ENCODE data around the gene ACAT2.
"Not testable (repeated sequence)": the region's sequence is repeated elsewhere in the genome, so short reads cannot be mapped to it uniquely, and the experiment has no call there.

ACAT2 gene

DNA sequence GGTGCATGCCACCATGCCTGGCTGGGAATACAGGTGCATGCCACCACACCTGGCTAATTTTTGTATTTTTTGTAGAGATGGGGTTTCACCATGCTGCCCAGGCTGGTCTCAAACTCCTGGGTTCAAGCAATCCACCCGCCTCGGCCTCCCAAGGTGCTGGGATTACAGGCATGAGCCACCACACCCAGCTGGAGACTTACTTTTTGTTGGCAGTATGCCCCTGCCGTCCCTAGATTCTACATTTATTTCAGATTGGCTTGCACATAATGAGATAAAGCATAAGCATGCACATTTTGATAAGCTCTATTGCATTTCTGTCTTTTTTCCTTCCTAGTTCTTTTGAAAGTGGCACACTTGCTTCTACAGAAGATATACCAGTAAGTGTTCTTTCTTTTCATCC is 54.9 kb downstream of the ACAT2 start:
- not testable (repeated sequence) for DNase-seq

DNA sequence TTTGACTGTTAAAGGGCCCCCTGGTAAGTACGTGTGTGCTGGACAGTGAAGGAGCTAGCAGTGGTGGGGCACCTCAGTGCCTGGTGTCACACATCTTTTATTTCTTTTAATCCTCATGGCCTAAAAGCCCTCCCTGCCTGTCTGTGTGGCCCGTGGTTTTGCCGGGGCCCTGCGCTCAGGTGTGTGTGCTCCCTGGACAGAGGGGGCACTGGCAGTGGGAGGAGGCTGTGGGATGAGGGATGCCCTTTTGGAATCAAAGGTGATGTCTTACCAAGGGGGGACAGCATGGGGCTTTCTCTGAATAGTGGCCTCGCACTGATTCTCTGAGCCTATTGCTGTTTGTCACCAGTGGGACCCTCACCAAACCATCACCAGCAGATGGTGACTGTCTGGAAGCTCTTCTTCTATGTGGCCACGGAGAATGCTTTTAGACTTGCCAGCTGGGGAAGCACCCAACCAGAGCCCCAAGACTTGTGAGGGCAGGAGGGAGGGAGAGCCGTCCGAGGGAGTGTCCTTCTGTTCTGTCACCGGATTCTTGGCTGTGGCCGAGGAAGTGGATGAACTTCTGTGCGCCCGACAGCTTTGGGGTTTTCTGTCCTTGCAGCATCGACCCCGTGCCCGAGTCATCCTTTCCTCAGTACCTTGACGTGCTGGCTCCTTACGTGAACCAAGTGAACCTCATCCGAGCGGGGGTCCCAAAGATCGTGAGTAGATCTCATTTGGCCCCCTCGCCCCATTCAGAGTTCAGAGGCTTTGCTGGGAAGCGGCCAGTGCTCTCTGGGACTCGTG is 56.3 kb downstream of the ACAT2 start:
- no peak for DNase-seq

DNA sequence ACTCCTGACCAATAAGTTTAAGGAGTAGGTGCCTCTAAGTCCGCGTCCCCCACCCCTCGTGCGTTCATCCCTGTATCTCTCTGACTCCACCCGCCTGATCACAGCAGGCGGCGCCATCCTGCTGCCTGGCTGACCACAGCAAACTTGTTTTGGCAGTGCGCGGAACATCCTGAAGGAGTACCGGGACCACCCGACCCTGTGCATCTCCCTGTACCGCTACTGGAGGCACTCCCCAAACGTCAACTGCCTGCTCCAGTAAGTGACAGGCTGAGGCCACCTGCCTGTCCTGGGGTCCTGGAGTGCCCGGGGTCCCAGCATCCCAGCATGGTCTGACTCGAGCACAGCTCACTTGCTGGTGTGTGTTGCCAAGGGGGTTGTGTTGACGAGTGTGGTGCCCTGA is 57.3 kb downstream of the ACAT2 start:
- no peak for DNase-seq

DNA sequence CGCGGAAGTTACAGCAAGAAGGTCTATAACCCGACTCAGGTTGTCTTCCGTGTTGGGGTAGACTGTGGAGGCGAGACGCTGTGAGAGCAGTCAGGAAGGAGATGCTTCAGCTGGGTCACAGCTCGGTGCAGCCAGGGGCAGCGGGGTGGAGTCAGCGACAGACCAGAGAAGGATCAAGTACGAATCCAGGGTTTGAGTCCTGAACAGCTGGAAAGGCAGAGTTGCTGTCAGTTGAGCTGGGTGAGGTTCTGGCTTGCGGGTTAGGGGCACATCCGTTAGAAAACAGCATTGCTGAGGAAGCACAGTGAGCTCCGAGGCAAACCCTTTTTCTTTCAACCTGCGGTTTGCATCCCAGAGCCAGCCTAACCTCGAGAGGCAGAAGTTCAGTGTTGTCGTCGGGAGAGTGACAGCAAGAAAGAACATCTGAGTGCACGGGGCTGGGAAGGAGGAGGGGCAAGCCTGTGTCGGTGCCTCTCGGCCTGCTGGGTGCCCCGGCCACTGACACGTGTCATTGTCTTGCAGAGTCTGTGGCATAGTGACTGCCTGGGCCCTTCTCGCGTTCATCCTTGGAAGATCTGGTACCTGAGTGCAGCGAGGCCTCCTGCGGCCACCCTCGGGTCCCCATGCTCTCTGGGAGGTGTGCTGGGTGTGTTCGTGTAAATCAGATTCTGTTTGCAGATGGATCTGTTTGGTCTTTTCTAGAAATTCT is 58.2 kb downstream of the ACAT2 start:
- DNase-seq, result no peak

DNA sequence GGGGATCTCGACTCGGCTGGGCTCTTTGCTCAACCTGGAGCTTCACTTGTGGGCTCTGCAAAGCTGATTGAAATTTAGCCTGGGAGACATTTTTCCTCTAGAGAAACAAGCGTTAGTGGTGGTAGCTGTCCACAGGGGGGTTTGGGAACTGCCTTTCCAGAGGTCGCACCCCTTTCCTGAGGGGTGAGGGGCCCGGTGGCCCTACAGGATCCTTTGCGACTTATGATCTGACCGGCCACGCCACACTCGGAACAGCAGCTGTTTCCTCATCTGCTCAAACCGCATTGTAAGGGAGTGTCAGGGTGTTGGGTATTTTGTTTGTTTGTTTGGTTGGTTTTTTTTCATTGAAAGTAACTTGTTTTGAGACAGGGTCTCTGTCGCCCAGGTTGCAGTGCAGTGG is 59.3 kb downstream of the ACAT2 start:
- DNase-seq, result no peak

DNA sequence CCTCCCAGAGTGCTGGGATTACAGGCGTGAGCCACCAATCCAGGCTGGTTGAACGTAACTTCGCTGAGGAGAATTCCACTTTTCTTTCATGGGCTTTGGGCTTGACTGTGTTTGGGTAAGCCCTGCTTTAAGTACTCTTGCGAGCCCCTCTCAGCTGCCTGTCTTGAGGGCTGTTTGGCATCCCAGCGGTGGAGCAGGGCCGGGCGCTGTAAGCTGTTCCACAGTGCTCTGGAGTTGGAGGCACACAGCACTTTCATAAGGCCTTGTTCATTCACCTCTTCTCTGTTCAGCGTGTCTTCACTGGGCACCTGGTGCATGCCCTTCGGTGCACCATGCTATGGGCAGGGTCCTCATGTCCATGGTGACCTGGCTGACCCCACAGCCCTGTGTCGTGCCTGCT is 59.9 kb downstream of the ACAT2 start:
- no peak for DNase-seq

DNA sequence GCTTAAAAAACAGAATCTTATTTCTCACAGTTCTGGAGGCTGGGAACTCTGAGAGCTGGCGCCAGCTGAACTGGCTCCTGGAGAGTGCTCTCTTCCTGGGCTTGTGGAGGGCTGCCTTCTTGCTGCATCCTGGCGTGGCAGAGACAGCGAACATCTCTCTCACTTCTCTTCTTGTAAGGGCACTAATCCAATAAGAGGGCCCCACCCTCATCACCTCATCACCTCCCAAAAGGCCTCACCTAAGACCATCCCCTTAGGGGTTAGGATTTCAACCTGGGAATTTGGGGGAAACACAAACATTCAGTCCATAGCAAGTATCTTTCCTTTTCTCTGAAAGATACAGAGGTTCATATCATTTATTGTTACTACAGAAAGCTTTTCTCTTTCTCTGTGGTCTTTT is 62.1 kb downstream of the ACAT2 start:
- DNase-seq, result no peak

DNA sequence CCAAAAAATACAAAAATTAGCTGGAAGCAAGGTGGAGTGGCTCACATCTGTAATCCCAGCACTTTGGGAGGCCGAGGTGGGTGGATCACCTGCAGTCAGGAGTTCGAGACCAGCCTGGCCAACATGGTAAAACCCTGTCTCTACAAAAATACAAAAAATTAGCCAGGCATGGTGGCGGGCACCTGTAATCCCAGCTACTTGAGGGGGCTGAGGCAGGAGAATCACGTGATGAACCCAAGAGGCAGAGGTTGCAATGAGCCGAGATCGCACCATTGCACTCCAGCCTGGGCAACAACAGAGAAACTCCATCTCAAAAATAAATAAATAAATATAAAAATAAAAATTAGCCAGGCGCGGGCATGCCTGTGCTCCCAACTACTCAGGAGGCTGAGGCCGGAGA is 62.8 kb downstream of the ACAT2 start:
- not testable (repeated sequence) for DNase-seq

DNA sequence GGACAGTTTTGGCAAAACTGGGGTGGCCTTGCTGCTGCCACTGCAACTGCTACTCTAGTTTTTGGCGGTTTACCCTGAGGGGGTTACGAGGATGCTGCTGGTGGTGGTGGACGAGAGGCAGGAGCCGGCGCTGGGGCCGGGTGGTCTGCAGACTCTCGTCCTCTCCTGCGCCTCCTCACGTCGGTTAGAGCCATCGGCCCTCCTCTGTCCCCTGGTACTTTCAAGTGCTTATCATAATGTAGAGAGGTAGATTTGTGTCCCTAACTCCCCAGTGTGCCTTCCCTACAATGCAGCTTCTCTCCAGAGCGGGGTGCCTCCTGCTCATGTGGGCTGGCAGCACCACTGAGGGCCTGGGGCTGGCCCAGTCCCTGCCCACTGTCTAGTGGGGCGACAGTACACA is 64.2 kb downstream of the ACAT2 start:
- no peak for DNase-seq

DNA sequence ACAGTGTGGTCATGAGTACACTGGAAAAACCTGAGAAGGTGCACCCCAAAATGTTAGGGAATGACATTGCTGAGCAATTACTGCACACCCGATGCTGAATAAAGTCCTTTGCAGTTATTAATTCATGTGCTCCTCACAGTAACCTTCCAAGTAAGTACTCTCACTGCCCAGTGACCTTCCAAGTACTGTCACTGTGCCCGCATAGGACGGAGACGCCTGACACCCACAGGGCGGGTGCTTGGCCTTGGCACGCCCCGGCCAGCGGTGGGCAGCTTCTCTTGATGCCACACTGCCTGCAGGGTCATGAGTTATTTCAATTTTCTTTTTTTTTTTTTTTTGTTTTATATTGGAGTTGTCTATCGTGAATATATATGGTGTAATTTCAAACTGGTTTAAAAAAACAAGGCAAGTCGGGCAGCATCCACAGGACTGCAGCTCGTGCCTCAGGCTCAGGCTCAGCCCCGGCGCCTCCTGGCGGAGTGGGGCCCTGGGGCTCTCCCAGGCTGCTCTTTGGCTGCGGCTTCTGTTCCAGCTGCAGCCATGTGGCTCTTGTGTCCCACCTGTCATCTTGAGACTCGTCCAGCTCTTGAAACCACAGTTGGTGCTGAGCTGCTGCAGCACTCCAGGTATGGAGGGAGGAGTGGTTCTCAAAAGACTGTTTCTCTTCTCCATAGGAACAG is 65.3 kb downstream of the ACAT2 start:
- no peak for DNase-seq

DNA sequence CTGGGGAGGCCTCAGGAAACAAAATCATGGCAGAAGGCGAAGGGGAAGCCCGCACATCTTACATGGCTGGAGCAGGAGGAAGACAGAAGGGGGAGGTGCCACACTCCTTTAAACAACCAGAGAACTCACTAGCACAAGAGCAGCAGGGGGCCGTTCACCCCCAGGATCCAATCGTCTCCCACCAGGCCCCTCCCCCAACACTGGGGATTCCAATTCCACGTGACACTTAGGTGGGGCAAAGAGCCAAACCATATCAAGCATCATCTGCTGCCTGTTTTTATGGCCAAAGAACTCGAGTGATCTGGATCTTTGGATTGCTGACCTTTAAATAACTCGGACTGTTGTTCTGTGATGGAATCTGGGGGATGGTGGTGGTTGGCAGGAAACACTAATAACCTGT is 66.2 kb downstream of the ACAT2 start:
- no peak for DNase-seq

Measured in NCI-H1436 treated with DMSO at 0.1 percent for 48 hours (cell line).